KBM-7 (cell line): ENCODE measurements around the gene ZNF865.

Experiments
- DNase-seq: peaks from one replicate; pipeline ENCODE4 v3.0.0-alpha.2; 2015
- in situ Hi-C: fragments of 300-500 bp; cut with MboI; formaldehyde crosslinking; loops from 2 replicates; pipeline ENCODE4 v1.14.3; 2020; ENCODE audit warnings: low sequenced_read_pairs, low pct_unique_long_range_greater_than_20kb, mixed read lengths

Gene ZNF865

DNA sequence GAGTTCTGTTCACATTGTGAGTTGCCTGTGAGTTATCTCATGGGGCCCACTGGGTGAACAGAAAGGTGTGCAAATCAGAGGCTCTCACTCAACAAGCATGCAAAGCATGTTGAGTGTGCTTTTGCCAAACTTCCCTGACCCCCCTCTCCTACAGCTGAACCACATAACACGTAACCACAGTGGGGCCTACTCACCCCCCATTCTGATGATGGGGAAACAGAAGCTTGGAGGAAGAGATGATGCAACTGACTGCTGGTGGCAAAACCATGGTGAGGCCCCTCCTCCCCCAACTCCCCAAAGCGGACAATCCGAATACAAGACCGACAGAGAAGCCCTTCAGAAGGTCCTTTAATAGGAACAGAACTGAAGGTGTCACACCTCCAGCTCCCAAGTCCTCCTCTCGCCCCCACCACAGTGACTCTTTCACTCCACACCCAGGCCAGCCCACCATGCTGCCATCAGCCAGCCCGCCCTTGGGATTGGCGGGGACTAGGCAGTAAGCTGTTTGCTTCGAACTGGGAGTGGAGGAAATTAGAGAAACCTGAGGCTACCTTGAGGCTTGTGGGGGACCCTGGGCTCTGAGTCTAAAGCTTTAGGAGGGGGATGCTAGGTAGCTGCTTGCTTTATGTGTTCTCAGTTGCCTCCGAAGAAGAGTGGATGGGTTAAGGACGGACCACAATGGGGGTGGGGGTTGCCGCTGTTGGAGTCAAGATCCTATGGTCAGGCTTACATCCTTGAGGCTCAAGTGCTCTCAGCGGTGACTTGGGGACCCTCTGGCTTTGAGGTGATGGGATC is 15.2 kb downstream of the ZNF865 start:
- in situ Hi-C loops: no loop called here
- no peak for DNase-seq

GRCh38 chr19:55621205-55621672 is 15.8 kb downstream of the ZNF865 start:
- in situ Hi-C loops: no loop called here
- no peak for DNase-seq

GRCh38 chr19:55621673-55622231 is 16.3 kb downstream of the ZNF865 start:
- in situ Hi-C loops: no loop called here
- no peak for DNase-seq

DNA sequence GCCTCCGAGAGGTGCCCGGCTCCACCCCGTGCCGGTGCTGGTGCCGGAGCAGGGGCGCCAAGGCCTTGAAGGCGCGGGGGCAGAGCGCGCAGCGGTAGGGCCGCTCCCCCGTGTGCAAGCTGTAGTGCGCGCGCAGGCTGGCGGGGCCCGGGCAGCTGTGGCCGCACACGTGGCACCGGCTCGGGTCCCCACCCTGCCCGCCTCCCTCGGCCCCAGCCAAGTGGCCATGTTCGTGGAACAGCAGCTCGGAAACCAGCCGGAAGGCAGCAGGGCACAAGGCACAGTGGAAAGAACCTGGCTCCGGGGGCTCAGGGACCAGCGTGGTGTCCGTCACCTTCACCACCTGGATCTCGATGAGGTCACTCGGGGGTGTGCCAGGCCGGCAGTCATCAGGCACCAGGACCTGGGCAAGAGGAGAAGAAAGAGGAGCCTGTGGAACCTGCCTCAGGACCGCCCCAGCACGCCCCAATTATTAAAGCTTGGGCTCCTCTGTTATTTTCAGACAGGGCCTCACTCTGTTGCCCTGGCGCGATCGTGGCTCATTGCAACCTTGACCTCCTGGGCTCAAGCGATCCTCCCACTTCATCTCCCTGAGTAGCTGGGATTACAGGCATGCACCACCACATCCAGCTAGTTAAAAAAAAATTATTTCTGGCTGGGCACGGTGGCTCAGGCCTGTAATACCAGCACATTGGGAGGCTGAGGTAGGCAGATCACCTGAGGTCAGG is 17.0 kb downstream of the ZNF865 start:
- DNase-seq: no peak
- in situ Hi-C loops: no loop called here

DNA sequence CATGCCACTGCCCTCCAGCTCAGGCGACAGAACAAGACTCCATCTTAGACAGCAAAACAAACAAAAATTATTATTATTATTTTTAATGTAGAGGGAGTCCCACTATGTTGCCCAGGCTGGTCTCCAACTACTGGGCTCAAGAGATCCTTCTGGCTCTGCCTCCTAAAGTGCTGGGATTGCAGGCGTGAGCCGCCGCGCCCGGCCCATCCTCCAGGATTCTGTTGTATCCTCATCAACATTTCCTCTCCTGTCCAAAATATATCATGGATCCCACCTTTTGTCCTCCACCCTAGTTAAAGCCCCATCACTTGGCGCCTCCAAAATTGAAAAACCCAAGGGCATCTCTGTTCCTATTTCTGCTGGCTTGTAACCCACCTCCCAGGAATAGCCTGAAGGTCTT is 17.7 kb downstream of the ZNF865 start:
- in situ Hi-C loops: no loop called here
- no peak for DNase-seq

- in situ Hi-C loops: no loop called here
- DNase-seq: no peak
Observed at GRCh38 chr19:55623561-55623960, 18.1 kb downstream of the ZNF865 start.

DNA sequence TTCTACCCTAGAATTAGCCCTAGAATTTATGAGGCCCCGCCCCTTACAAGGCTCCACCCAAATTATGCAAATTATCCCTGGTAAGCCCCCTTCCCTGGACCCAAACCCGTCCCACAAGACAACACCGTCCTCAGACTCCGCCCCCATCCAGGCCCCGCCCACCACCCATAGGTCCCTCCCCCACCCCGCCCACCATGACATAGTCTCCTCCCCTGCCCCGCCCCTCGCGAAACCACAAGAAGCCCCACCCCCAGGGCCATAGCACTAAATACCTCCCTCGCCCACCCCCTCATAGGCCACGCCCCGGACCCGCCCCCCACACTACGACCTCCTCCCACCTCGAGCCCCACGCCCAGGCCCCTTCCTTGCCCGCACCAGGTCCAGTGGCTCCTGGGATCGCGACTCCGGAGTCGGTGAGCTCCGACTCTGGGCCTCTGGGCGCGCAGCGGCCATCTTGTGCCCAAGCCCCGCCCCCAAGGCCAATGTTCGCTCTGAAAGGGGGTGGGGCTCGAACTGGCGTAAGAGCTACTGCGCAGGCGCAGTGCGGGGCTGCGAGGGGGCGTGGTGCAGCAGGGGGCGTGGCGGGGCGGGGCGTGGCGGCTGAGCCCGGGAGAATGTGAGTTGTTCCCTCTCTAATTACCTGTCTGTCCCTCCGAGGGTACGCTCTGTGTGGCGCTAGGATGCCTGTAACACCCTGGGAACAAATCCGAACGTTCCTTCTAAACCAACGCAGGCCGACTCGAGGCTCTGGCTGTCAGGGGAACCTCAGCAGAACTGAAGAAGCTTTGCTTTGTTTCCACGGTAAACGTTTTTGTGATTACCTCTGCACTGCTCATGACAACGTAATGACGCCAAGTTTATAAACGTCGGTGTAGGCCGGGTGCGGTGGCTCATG is 18.9 kb downstream of the ZNF865 start, which contains the start of gene ZNF784:
ZNF784 (minus strand) TSS at position 458 of the 895 bp plus-strand sequence; CDS start at position 453, 5 bp downstream.
- DNase-seq: peak; percentile 78

DNA sequence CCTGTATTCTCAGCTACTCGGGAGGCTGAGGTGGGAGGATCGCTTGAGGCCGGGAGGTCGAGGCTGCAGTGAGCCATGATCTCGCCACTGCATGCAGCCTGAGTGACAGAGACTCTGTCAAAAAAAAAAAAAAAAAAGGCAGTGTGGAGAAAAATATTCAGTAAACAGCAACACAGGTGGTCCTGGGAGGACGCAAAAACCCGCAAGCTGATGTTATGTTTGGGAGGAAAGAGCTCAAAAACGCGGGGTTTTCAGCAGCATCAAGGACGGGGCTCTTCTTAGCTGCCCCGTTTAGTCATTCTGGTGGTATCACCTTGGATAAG is 19.5 kb downstream of the ZNF865 start:
- no peak for DNase-seq
- in situ Hi-C loops: no loop called here

More for the DNA sequence above, 18.9 kb downstream of the ZNF865 start, which contains the start of gene ZNF784:
- in situ Hi-C loops: no loop called here

DNA sequence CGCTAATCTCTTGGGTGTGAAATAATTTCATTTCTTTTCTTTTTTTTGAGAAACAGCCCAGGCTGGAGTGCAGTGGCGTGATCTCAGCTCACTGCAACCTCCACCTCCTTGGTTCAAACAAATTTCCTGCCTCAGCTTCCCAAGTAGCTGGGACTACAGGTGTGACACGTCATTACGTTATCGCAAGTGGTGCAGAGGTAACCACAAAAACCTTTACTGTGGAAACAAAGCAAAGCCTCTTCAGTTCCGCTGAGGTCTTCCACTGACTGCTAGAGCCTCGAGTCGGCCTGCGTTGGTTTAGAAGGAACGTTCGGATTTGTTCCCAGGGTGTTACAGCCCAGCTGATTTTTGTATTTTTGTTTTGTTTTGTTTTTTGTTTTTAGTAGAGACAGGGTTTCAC is 20.9 kb downstream of the ZNF865 start:
- no peak for DNase-seq
- in situ Hi-C loops: no loop called here

DNA sequence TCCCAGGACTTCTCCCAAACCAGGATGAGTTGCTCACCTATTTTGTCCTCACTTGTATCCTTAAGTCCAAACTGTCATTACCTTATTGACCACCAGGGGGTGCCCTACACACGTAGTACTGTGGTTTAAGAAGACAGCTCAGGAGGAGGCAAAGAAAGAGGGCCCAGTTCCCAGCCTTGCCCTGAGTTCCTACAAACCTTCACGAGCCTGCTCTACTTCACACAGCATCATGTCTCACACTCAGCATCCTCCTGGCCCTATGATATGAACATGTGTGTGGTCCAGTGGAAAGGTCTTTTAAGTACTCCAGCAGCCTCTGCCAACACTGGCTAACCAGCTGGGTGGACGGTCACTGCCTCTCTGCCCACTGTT is 27.0 kb downstream of the ZNF865 start:
- in situ Hi-C loops: no loop called here
- DNase-seq: peak; percentile 93

- in situ Hi-C loops: no loop called here
- no peak for DNase-seq
Observed at GRCh38 chr19:55633861-55634260, 28.4 kb downstream of the ZNF865 start.

- in situ Hi-C loops: no loop called here
- no peak for DNase-seq
Observed at GRCh38 chr19:55635334-55635717, 29.9 kb downstream of the ZNF865 start.

- in situ Hi-C loops: no loop called here
Observed at GRCh38 chr19:55635856-55636440, 30.5 kb downstream of the ZNF865 start.

DNA sequence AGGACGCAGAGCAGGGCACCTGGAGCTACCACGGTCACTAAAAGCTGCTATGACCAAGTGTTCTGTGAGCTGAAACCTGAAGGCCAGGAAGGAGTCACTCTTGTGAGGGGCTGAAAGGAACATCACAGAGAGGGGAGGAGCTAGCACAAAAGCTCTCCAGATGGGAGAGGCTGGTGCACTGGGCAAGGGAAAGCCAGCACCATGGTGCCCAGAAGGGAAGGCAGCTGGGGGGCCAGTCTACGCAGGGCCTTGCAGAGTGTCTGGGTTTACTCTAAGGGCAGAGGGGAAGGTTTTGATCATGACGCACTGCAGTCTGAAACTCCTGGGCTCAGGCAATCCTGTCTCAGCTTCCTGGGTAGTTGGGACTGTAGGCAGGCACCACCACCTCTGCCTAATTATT is 31.3 kb downstream of the ZNF865 start:
- no peak for DNase-seq
- in situ Hi-C loops: no loop called here

More at GRCh38 chr19:55635856-55636440, 30.5 kb downstream of the ZNF865 start:
- DNase-seq: no peak

DNA sequence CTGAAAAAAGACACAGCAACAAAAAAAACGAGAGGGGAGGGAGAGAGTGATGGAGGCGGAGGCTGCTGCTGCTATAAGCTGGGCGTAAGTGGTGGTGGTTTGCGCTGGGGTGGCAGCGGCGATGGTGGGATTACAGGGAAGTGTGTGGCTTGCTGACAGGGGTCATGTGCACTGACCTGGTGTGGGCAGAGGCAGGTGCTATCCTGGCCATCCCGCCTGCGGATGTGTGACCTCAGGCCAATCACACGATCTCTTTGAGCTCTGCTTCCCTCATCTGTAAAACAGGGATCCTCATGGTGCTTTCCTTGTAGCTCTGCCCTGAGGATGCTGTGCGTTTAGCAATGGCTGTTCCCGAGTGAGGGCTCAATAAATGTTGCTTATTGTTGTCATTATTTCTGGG is 32.1 kb downstream of the ZNF865 start:
- no peak for DNase-seq
- in situ Hi-C loops: no loop called here

- in situ Hi-C loops: no loop called here
- DNase-seq: peak; percentile 66
Observed at GRCh38 chr19:55638864-55639359, 33.5 kb downstream of the ZNF865 start.

GRCh38 chr19:55640043-55640576 is 34.7 kb downstream of the ZNF865 start:
- in situ Hi-C loops: no loop called here

DNA sequence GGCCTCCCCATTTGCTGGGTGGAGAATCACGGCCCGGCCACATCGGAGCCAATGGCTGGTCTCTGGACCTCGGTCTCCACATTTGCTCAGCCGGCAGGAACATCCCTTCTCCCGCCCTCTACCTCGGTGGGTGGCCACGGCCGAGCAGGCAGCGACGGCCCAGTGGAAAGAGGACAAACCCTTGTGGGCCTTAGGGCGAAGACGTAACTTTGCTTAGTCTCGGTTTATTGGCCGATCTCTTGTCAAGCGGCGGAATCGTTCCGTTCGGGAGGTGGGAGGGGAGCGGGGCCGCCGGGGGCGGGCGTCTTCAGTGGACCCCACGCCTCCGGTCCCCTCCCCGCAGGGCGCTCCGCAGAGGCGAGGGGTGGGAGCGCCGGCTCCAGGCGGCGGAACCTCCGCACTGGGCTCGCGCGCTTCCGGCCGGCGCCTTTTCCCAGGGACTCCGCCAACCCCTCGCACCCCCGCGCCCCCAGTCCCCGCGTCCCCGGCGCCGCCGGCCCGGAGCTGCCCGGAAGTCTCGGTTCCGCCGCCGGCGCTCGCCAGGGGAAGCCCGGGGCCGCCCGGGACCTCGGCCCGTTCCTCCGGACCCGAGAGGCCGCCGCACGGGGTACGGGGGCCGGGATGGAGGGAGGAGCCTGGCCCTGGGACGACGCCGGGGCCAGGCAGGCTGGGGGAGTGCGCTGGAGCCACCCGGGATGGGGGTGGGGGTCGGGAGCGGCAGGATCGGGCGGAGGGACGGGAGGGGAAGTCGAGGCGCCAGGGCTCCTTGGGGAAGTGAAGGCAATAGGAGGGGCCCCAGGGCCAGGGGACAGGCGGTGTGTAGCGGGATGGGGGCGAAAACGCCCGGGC is 35.4 kb downstream of the ZNF865 start, which contains the start of gene ZNF580:
ZNF580 (plus strand) TSS at position 426 of the 849 bp plus-strand sequence. CDS start 1,507 bp downstream, outside the sequence.
- in situ Hi-C loops: no loop called here
- no peak for DNase-seq

More at GRCh38 chr19:55640043-55640576, 34.7 kb downstream of the ZNF865 start:
- no peak for DNase-seq
